CD4-positive, alpha-beta T cell (primary cell): ENCODE results near the gene NRXN3. TPM values are rescaled to one million over a fixed set of nuclear protein-coding genes. Genes with fewer than 3 reads are reported as not detected.

ENCODE experiments used
- ATAC-seq: fragments of 200-7000 bp; cut with Tn5 transposase; one replicate; pipeline ENCODE4 v1.10.0; 2022; ENCODE audit warnings: mild to moderate bottlenecking; ENCODE audit not compliant: poor library complexity
- CTCF ChIA-PET: fragments of 350-600 bp; sonication (Branson Sonifier 250); formaldehyde crosslinking; loops from one replicate; lab custom pipeline; 2021; ENCODE audit warnings: antibody characterized with exemption, inconsistent platforms; lab: Charles Lee
- POLR2A ChIA-PET: fragments of 350-600 bp; sonication (Branson Sonifier 250); formaldehyde crosslinking; loops from one replicate; lab custom pipeline; 2021; ENCODE audit warnings: antibody characterized with exemption, inconsistent platforms; lab: Charles Lee
- DNase-seq, 14 experiments: peaks; one replicate each; pipeline ENCODE4 v3.0.0-alpha.2; 2013 to 2020; ENCODE audit warnings: mixed read lengths in 2 of 14
- H3K27ac ChIP-seq, 2 donors: one replicate each; pipeline versions ENCODE4 v1.5.1 to v1.7.0; 2013; ENCODE audit warnings: low read length in 2 of 2, low read depth in 1 of 2, mild to moderate bottlenecking in 1 of 2
- H3K27me3 ChIP-seq, 2 experiments: 1 replicate in 1 of 2; 2 replicates in 1 of 2; pipeline versions ENCODE4 v1.6.1 to v1.7.0; 2013; ENCODE audit warnings: low read length in 2 of 2, control low read depth in 1 of 2, mild to moderate bottlenecking in 1 of 2, moderate library complexity in 1 of 2; ENCODE audit not compliant: insufficient read depth in 2 of 2, control insufficient read depth in 1 of 2
- H3K36me3 ChIP-seq: one replicate; pipeline ENCODE4 v1.6.1; 2013; ENCODE audit warnings: low read length, control low read depth; ENCODE audit not compliant: insufficient read depth
- H3K4me1 ChIP-seq: one replicate; pipeline ENCODE4 v1.6.1; 2013; ENCODE audit warnings: low read length, control low read depth; ENCODE audit not compliant: insufficient read depth
- H3K4me3 ChIP-seq: one replicate; pipeline ENCODE4 v1.5.1; 2013; ENCODE audit warnings: mild to moderate bottlenecking, low read length, moderate library complexity
- H3K9me3 ChIP-seq, 2 experiments: 1 replicate in 1 of 2; 2 replicates in 1 of 2; pipeline versions ENCODE4 v1.6.1 to v1.7.0; 2013; ENCODE audit warnings: low read length in 2 of 2, mild to moderate bottlenecking in 2 of 2, control low read depth in 1 of 2, moderate library complexity in 1 of 2; ENCODE audit not compliant: control insufficient read depth in 1 of 2, insufficient read depth in 1 of 2
- H3K27ac Mint-ChIP-seq: one replicate; pipeline ENCODE4 v1.8.0; 2020; ENCODE audit warnings: mixed read lengths
- H3K27me3 Mint-ChIP-seq: one replicate; pipeline ENCODE4 v1.8.0; 2021; ENCODE audit warnings: mixed read lengths
- H3K36me3 Mint-ChIP-seq: one replicate; pipeline ENCODE4 v1.8.0; 2021; ENCODE audit warnings: low read depth, mixed read lengths
- H3K4me1 Mint-ChIP-seq: one replicate; pipeline ENCODE4 v1.8.0; 2021; ENCODE audit warnings: low read depth, mixed read lengths
- H3K4me3 Mint-ChIP-seq: one replicate; pipeline ENCODE4 v1.8.0; 2020; ENCODE audit warnings: mild to moderate bottlenecking, mixed read lengths
- H3K9me3 Mint-ChIP-seq: one replicate; pipeline ENCODE4 v1.8.0; 2020; ENCODE audit warnings: mixed read lengths
- CTCF ChIP-seq: fragments of 200-600 bp; IDR thresholded peaks from one replicate; pipeline ENCODE4 v1.8.0; 2022; ENCODE audit warnings: antibody characterized with exemption, mild to moderate bottlenecking
- intact Hi-C, 2 experiments: fragments of 100-400 bp; cut with DNase I in 1 of 2; cut with micrococcal nuclease in 1 of 2; formaldehyde crosslinking; loops; one replicate each; pipeline versions ENCODE4 v1.15.1 to v1.9.0; 2023 to 2025; cut with DNase I, micrococcal nuclease
- total RNA-seq, 174 experiments: library from RNA in 2 of 174; stranded (reverse) in 2 of 174; gene quantifications; one replicate each; pipeline ENCODE4 v1.2.3 and lab custom pipeline; 2021 to 2026

Gene NRXN3
- total RNA-seq, 2 experiments from 2014 or later, result not detected

GRCh38 chr14:79473651-79474050 is 1303.5 kb downstream of the NRXN3 start:
- H3K4me1 Mint-ChIP-seq, result no peaks in the 10 kb centered on the region
- no peaks in the 10 kb centered on the region for H3K36me3 Mint-ChIP-seq
- H3K9me3 Mint-ChIP-seq, result peaks cover 7% of the 10 kb centered on the region
- Histone ChIP-seq H3K4me1 (no peaks in the 10 kb centered on the region), H3K27ac (no peak overlapping the region), H3K9me3 (no peaks in the 10 kb centered on the region), H3K36me3 (no peaks in the 10 kb centered on the region), H3K27me3 (no peaks in the 10 kb centered on the region), H3K4me3 (no peak overlapping the region)
- no peak for TF ChIP-seq CTCF
- intact Hi-C loops, result no loop called here
- ChIA-PET CTCF (no interaction called here), POLR2A (no interaction called here)
- no peak overlapping the region for H3K27ac Mint-ChIP-seq
- no peak overlapping the region for H3K4me3 Mint-ChIP-seq
- no peaks in the 10 kb centered on the region for H3K27me3 Mint-ChIP-seq
- ATAC-seq (no peak), DNase-seq (no peak)

GRCh38 chr14:79475887-79476532 is 1305.8 kb downstream of the NRXN3 start:
- no peak for ATAC-seq
- Mint-ChIP-seq H3K27ac (no peak overlapping the region), H3K4me3 (no peak overlapping the region), H3K27me3 (no peaks in the 10 kb centered on the region), H3K4me1 (no peaks in the 10 kb centered on the region), H3K36me3 (no peaks in the 10 kb centered on the region), H3K9me3 (peaks cover 5% of the 10 kb centered on the region)
- Histone ChIP-seq H3K4me1 (no peaks in the 10 kb centered on the region), H3K36me3 (no peaks in the 10 kb centered on the region), H3K4me3 (no peak overlapping the region), H3K9me3 (no peaks in the 10 kb centered on the region), H3K27ac (no peak overlapping the region), H3K27me3 (no peaks in the 10 kb centered on the region)
- no peak for TF ChIP-seq CTCF
- POLR2A ChIA-PET, result no interaction called here
- DNase-seq, result no peak
- intact Hi-C loops, result no loop called here
- CTCF ChIA-PET, result no interaction called here

- H3K27ac Mint-ChIP-seq, result no peak overlapping the region
- no peak overlapping the region for H3K4me3 Mint-ChIP-seq
- no peaks in the 10 kb centered on the region for H3K36me3 ChIP-seq
- no peak for ATAC-seq
- H3K27me3 ChIP-seq, result no peaks in the 10 kb centered on the region
- H3K9me3 Mint-ChIP-seq, result peaks cover 5% of the 10 kb centered on the region
- no peaks in the 10 kb centered on the region for H3K4me1 ChIP-seq
- H3K4me1 Mint-ChIP-seq, result no peaks in the 10 kb centered on the region
- no peaks in the 10 kb centered on the region for H3K9me3 ChIP-seq
- POLR2A ChIA-PET, result no interaction called here
- H3K27ac ChIP-seq, result no peak overlapping the region
- H3K27me3 Mint-ChIP-seq, result no peaks in the 10 kb centered on the region
- intact Hi-C loops, result no loop called here
- no peaks in the 10 kb centered on the region for H3K36me3 Mint-ChIP-seq
- no peak for DNase-seq
- CTCF ChIA-PET, result no interaction called here
- no peak for TF ChIP-seq CTCF
- H3K4me3 ChIP-seq, result no peak overlapping the region
These were observed 1306.4 kb downstream of the NRXN3 start for GRCh38 chr14:79476552-79476951.
